Hematopoietic multipotent progenitor cell treated with erythropoietin and hydrocortisone succinate and interleukin-3 and kit ligand, for 8 days (in vitro differentiated cells): ENCODE data around the gene GATAD1.
"Not testable (repeated sequence)": the region's sequence is repeated elsewhere in the genome, so short reads cannot be mapped to it uniquely, and the experiment has no call there.

Source experiments
- DNase-seq: peaks from one replicate; pipeline ENCODE4 v3.0.0-alpha.2; 2015

Gene GATAD1, protein sequence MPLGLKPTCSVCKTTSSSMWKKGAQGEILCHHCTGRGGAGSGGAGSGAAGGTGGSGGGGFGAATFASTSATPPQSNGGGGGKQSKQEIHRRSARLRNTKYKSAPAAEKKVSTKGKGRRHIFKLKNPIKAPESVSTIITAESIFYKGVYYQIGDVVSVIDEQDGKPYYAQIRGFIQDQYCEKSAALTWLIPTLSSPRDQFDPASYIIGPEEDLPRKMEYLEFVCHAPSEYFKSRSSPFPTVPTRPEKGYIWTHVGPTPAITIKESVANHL

DNA sequence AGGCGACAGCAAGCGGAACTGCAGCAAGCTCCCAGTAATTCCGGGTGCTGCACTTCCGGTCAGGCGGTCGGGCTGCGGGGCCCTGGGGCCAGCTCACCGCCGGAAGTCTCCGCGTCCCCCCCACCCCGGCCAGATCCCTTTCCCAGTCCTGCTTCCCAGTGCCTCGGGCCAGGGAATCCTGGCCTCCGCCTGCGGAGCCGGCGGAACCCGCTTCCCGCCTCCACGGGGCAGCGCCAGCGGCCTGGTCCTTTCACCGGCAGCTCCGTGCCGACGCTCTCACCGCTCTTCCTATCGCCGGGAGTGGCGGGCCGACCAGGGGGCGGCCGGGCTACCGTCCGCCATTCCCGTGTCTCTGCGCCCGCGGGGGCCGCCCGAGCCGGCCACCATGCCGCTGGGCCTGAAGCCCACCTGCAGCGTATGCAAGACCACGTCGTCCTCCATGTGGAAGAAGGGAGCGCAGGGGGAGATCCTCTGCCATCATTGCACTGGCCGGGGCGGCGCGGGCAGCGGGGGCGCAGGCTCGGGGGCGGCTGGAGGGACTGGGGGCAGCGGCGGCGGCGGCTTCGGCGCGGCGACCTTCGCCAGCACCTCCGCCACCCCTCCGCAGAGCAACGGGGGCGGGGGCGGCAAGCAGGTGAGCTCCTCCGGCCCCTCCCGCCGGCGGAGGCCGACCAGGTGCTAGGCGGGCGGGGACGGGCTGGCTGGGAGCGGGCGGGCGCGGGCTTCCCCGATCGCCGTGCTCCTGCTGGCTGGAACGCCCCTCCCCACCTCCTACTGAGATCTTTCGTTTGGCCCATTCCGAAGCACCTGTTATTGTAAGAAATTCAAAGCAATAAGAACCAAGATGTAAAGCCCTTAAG lies at the start of gene GATAD1:
Gene GATAD1 (plus strand): TSS at position 138 of the 860 bp plus-strand sequence. CDS start 248 bp downstream, at position 386.
- no peak for DNase-seq

DNA sequence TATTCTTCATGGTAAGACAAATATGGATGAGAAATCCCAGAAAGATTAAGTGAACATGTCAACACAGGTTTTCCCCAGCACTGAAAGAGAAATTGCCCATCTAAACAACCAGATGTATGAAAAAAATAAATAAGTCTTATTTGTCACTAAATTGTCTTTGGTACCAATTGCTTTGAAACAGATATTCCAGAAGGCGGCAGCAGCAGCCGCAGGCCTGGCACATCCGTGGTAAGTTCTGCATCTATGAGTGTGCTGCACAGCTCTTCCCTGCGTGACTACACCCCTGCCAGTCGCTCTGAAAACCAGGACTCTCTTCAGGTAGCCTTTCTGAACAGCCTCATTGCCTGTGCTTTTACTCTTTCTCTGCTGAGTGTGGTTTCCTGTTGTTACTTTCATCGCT lies 49.7 kb upstream of the GATAD1 start:
- DNase-seq: no peak

DNA sequence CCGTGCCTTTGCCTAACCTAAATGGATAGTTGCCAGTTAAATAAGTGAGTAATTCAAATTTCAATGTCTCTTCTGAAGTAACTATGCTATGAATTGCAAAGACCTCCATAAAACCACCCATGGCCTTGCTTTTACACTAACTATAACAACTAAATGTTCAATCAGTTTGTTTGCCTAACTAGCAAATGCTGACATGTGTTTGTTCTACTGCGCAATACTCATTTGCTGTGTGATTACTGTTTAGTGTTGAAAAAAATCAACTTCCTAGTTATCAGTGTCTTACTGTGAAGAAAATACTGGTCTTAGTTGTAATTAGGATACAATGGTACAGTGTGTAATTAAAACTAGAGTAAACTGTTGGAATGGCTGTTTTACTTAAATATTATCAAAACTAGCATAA lies 47.3 kb upstream of the GATAD1 start:
- DNase-seq: no peak

DNA sequence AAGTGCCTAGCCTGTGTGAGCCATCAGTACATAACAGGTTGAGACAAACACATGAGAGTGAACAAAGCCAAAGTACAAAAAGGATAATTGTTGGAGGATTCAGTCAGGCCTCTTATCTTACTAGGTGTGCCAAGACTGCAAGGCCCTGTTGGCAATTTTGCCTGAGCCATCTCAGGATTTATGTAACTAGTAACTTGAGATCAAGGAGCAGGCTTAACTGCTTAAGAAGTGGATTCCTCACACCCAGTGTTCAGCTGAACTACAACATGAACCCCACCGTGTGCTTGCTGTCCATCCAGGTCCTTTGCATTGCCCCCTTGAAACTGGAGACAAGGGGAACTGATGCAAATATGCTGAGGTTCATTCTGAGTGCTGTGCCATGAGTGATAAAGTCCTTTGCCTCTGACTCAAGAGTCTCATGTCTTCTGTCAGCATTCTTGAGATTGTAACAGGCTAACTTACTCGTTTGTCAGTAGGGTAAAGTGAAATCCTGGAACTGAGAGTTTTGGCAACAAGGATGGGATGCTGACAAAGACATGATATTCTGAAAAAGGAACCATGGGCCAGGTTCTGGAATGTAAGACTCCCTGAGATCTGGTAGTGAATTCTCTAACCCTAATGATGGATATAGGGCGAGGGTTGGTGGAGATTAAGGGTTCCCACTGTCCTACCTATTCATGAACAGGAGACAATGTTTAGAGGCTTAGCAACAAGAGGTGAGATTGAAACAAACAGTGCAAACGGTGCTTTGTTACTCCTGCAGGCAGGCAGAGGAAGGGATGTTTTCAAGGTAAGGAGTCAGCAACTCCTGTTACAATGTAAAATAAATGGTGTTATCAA lies 44.1 kb upstream of the GATAD1 start:
- no peak for DNase-seq

DNA sequence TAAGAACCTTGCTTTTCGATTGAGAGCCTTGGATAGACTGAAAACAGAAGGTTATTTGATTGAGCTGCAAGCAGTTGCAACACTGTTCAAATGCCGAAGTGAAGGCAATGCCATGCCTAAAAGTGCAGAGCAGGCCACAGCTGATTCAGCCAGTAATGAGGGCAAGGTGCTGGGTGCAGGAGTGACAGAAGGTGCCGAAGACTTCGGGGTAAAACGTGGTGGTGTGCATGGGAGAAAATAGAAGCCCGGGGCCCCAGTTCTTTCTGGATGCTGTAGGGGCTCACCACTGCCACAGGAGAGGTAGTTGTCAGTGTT lies 43.6 kb upstream of the GATAD1 start:
- no peak for DNase-seq

DNA sequence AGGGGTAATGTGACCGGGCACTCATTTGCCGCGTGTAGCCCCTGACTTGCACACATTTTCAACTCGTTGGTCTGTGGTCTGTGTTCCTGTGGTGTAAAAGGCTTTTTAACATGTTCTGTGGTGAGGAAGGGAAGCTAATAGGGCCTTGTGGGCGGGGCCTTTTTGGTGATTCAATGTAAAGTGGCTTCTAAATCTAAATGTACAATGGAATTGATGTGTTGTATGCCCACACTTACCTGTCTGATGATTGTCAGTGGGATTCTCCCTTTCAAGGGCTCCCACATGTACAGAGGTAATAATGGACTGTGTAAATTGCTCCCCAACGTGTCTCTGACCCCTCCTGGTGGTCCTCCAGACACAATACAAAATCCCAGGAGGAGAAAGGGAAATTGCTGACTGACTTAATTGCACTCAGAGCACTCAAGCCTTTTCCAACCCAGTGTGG lies 43.1 kb upstream of the GATAD1 start:
- DNase-seq: peak; percentile 28

DNA sequence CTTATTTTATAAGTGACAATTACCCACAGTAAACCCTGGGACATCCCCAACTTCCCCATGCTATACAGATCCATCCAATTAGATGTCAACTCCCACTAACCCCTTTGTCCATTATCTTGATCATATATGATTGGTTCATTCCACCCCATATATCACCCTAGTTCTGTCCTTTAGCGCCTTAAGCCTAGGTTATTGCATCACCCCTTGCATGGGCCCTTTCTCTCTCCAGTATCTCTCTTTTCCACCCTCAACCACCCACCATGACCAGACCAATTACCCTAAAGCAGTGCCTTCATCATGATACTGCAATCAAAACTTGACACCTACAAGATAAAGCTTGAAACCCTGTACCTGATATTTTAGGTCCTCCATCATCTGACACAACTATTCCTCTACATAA lies 37.9 kb upstream of the GATAD1 start:
- no peak for DNase-seq

DNA sequence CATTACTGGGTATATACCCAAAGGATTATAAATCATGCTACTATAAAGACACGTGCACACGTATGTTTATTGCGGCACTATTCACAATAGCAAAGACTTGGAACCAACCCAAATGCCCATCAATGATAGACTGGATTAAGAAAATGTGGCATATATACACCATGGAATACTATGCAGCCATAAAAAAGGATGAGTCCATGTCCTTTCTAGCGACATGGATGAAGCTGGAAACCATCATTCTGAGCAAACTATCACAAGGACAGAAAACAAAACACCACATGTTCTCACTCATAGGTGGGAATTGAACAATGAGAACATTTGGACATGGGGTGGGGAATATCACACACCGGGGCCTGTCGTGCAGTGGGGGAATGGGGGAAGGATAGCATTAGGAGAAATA lies 37.1 kb upstream of the GATAD1 start:
- DNase-seq: not testable (repeated sequence)

DNA sequence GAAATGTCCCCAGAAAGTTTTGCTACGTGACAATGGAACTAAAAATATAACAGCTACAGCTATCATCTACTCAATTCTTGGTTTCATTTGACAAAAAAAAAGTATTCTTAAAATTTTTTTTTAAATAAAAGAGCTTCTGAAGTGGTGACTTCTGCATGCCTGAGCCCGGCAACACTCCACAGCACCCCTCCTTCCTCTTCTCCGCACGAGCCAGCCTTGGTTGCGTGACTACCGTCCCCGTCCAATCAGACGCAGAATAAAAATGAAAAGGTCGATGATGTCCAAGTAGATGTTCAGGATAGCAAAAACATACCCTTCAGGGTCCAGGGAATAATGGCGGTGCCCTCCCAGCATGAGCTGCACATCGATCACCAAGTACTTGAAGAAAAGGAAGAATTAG lies 34.5 kb upstream of the GATAD1 start:
- DNase-seq: no peak

DNA sequence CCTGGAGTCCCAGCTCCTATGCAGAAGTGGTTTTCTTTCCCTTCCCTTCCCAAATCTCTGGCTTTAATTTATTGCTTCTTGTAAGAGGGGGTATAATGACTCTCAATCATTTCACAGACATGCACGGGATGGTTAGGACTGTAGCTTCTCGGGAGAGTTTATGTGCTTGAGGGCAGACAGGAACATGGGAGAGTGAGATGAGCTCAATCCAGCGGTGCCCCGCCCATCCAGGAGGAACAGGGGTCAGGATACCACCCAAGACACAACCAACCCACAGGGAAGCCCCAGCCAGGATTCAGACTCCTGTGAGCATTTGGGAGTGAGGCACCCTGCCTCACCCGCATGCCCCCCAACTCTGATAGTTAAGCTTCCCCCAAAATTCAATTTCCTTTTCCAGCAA lies 33.7 kb upstream of the GATAD1 start:
- no peak for DNase-seq

DNA sequence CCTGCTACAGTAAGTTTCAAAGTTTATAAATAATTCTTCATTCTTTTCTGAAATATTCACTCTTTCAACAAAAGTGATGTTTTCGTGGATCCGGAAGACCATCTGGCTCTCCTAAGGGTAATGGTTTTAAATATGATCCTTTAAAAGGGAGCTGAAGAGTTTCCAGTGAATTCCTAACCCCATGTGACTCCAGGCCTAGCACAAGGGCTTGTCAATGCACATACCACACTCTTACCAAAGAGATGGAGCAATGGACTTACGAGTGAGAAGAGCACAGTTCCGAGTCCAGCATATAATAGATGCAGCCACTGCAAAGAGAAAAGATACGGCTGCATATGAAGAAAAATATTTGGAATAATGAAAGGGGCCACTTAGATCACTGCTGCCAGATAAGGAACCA lies 32.1 kb upstream of the GATAD1 start:
- DNase-seq: no peak

DNA sequence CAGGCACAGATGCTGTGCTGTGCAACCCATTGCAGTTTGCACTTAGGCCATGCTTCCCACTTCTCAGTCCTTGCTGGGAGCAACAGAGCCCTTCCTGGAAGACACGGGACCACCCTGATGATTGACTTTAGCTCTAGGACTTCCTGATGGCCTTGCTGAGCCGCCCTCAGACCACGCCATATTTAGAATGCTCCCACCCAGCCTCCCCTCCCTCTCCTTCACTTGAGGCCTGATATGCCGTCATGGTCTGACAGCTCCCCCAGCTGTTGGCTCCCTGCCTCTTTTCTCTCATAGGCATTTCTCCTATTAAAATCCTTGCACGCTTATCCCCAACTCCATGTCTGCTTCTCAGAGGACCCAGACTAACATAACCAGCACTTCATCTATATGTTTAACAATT lies 29.4 kb upstream of the GATAD1 start:
- no peak for DNase-seq

DNA sequence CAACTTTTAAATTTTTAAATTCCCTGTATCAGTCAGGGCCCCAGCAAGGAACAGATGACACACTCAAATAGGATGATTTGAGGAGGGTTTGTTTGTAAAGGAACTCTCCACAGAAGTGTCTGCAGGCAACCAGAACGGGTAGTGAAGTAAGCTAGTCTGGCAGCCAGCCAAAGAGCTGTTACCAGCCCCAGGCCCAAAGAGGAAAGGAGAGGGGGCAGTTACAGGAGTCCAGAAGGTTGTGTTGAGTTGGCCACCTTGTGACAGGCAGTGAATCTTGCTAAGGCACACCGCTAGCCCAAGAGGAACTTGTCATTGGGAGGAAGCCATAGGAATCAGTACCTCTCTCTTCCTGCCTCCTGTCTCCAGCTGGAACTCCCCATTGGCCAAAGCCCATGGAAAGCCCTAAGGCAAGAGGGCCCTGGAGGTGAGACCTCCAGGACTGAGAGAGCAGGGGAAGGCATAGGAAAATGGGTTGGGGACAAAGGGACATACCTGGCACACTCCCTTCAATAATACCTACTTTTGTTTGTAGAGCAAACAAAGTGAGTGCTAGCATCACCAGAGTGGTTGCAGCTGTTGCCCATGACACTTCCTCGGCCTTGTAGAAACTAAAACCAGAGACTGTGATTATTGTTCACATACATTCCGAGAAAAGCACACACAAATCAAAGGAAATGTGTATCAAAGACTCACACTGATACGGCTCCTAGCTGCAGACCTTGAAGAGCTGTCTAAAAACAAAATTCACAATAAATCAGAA lies 25.4 kb upstream of the GATAD1 start:
- no peak for DNase-seq

DNA sequence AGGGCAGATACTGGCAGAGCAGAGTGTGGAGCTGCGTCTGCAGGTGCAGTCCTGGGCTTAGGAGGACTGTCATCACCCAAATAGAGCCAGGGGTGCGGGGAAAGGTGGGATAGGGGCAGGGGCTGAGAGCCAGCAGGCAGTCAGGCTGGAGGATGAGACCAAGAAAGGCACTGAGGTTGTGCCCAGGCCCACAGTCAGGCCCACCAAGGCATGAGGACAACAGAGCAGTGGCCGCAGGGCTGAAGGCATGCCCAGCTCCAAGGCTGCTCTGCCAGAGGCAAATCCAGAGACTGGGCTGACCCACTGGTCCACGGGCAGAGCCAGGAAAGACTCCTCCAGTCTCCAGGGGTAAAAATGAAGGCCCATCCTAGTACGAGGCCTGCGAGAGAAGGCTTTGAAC lies 24.4 kb upstream of the GATAD1 start:
- DNase-seq: no peak

DNA sequence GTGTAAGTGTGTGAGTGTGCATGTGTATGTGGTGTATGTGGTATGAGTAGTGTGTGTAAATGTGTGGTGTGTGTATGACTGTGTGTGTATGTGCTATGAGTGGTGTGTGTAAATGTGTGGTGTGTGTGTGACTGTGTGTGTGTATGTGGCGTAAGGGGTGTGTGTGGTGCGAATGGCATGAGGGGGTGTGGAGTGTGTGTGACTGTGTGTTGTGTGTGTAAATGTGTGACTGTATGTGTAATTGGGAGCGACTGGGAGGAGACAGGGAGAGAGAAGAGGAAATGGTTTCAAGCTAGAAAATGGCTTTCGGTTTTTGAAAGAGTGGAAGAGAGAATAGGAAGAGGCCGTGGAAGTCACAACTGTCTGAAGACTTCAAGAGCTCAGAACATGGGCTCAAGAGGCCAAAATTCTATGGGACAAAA lies 23.6 kb upstream of the GATAD1 start:
- no peak for DNase-seq

DNA sequence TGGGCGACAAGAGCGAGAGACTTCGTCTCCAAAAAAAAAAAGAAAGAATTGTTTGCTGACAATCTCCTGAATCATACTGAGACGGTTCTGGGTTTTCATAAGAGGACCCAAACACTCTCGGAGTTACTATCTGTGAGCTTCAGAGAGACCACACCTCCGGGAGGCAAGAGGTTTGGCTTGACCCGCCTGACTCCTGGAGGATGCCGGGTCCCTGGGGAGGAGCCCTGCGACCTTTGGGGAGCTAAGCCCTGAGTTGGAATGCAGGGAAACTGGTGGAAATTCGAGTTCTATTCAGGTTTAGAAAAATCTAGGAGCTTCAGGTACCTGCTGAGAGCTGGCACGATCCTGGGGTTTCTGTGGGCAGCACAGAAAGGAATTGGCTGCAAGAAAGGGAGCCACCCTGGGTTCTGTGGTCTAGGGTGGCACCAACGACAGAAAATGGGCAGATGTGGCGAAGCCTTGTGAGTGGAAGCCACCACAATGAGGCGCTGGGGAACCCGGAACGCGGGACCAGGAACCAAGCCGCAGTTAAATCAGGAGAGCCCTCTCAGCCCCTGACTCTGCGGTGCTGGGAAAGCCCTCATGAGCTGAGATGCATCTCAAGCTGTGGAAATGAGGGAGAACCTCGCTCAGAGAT lies 21.9 kb upstream of the GATAD1 start:
- peak; percentile 70 for DNase-seq

DNA sequence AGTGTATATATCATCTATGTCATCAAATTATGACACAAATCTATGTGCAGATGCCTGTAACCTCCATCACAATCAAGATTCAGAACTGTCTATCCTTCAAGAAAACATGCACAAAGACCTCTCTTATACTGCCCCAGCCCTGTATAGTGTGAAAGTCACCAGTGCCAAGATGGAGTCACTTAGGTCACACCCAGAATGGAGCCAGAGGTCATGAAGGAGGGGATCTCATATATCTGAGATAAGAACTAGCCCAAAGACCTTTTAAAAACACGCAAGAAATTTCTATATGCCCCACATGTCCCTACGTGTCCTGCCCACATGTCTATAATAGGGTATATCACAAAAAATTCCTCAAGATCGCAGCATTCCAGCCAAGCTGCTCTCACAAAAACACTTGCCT lies 20.1 kb upstream of the GATAD1 start:
- DNase-seq: no peak

DNA sequence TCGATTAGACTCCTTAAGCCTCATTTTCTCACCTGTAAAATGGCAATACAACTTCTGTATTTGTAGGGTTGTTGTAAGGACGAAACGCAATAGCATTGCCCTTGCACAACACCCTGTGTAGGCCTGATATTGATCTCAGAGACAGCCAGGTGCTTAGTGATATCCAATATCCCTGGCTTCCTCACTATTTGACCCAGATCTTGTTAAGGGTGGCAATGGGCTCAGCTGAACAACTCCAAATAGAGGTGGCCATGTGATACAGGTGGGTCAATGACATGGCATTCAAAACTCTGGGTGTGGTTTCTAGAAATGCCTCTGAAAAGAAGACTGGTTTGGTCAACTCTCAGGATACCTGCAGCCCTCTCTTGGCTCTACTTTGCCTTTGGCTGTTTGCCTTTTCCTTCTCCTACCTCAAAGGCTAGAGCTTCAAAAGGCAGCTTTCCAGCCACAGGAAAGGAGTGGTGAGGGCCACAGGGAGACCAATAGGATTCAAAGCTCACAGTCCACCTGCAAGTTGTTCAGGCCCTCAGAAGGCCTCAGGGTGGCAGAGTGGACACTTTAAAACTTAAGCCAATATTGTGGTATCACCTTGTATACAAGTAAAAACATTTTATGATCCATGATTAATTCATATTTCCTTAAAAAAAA lies 14.9 kb upstream of the GATAD1 start:
- no peak for DNase-seq

DNA sequence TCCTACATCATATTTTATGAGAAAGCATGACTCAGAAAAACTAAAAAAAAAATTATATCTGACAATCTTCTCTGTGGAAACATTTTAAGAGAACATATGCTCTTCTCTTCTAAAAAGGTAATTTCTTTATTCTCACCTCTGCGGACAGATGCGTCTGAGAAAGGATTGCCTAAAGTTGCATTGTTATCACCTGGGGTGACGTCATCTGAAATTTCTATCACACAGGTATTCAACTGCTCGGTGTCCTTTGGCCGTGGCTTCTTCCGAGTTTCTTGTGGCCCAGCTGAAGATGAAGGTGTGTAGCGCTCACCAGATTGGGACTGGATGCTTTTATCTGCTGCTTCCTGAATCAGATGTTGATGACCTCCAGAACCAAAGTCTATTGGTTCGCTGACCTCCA lies 14.3 kb upstream of the GATAD1 start:
- no peak for DNase-seq

DNA sequence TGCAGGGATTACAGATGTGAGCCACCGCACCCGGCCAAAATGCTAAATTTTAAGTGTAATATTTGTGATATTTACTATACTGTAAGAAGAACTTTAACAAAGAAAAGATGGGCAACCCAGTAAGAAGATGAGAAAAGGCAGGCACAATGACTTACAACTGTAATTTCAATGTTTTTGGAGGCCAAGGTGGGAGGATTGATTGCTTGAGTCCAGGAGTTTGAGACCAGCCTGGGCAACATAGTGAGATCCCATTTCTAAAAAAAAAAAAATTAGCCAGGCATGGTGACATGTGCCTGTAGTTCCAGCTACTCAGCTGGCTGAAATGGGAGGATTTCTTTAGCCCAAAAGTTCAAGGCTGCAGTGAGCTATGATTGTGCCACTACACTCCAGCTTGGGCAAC lies 11.7 kb upstream of the GATAD1 start:
- no peak for DNase-seq

DNA sequence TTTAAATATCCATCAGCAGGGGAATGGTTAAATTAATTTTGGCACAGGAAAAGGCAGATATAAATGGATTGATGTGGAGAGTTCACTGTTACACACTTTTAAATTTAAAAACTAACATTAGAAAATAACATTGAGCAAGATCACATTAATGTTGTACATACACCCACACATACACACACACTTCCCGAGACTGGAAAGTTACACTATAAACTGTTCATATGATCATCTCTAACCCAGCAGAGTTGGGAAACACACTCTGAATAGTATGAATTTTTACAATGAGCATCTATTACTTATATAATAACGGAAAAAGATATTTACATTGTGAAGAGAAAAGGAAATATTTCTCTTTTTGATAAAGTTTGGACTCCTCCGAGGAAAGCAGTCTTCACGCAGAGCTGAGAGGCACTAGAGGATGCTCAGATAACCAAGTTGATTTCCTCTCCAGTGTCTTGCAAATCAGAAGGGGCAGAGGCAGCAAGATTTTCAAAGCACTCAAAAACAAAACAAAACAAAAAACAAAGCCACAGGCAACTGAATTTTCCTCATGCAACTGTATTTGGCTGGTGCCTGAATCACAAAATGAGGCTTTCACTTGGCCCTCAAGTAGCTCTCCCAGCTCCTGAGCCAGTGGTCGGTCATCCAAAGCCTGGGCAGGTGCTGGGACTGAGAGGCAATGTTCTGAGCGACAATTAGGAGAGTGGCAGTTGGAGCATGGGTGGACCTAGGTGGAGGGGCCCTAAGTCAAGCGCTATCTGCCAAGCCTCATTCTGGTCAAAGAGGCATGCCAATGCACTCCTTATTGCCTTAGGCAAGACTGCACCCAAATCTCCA lies 10.5 kb upstream of the GATAD1 start:
- DNase-seq: no peak
